H1 (cell line): ENCODE measurements around the gene SLC39A2. TPM values are rescaled to one million over a fixed set of nuclear protein-coding genes. Genes with fewer than 3 reads are reported as not detected.

Experiments used
- BCL11A ChIP-seq, 2 experiments: IDR thresholded peaks; one replicate each; pipeline ENCODE4 v1.6.1; 2011; ENCODE audit warnings: low read depth in 2 of 2, low read length in 2 of 2, mild to moderate bottlenecking in 2 of 2
- CEBPB ChIP-seq: IDR thresholded peaks from 2 replicates; pipeline ENCODE4 v1.6.1; 2012; ENCODE audit warnings: low read depth, low read length
- E2F6 ChIP-seq: IDR thresholded peaks from 2 replicates; pipeline ENCODE4 v1.6.1; 2012; ENCODE audit warnings: inconsistent platforms
- EGR1 ChIP-seq: IDR thresholded peaks from 2 replicates; pipeline ENCODE4 v1.6.1; 2011; ENCODE audit warnings: low read depth, low read length, borderline replicate concordance
- EZH2 ChIP-seq: fragments of 200-600 bp; sonication (generic); IDR thresholded peaks from 2 replicates; pipeline ENCODE4 v1.7.1; 2012; ENCODE audit warnings: low read depth, mild to moderate bottlenecking, moderate library complexity, low read length, inconsistent platforms; ENCODE audit not compliant: severe bottlenecking
- GTF2F1 ChIP-seq: IDR thresholded peaks from 2 replicates; pipeline ENCODE4 v1.6.1; 2012; ENCODE audit warnings: low read depth, low read length, improper control_type of control experiment, borderline replicate concordance
- HDAC2 ChIP-seq, 2 experiments: fragments of 300-600 bp in 1 of 2; sonication (generic) in 1 of 2; IDR thresholded peaks; 2 replicates each; pipeline ENCODE4 v1.6.1; 2011 to 2012; ENCODE audit warnings: low read depth in 2 of 2, low read length in 2 of 2, mild to moderate bottlenecking in 2 of 2, moderate library complexity in 2 of 2, borderline replicate concordance in 1 of 2, inconsistent platforms in 1 of 2
- KDM1A ChIP-seq: fragments of 200-600, 300-600 bp; sonication (generic); IDR thresholded peaks from 2 replicates; pipeline ENCODE4 v1.7.1; 2016; ENCODE audit warnings: mild to moderate bottlenecking, low read length, borderline replicate concordance
- KDM5A ChIP-seq: fragments of 200-600 bp; IDR thresholded peaks from 2 replicates; pipeline ENCODE4 v1.7.1; 2012; ENCODE audit warnings: mild to moderate bottlenecking, low read length, inconsistent platforms, mixed read lengths
- MAFK ChIP-seq: IDR thresholded peaks from 2 replicates; pipeline ENCODE4 v1.6.1; 2012; ENCODE audit warnings: low read depth, mild to moderate bottlenecking, improper control_type of control experiment, low read length
- RBBP5 ChIP-seq: IDR thresholded peaks from 2 replicates; pipeline ENCODE4 v1.7.1; 2012; ENCODE audit warnings: low read depth, mild to moderate bottlenecking, inconsistent platforms, low read length, moderate library complexity, borderline replicate concordance
- SP4 ChIP-seq: IDR thresholded peaks from 2 replicates; pipeline ENCODE4 v1.6.1; 2012; ENCODE audit warnings: low read length, inconsistent platforms
- SRF ChIP-seq: IDR thresholded peaks from 2 replicates; pipeline ENCODE4 v1.6.1; 2011; ENCODE audit warnings: mild to moderate bottlenecking, low read depth, low read length, moderate library complexity
- TAF1 ChIP-seq: IDR thresholded peaks from 2 replicates; pipeline ENCODE4 v1.6.1; 2011; ENCODE audit warnings: mild to moderate bottlenecking, low read depth, low read length
- YY1 ChIP-seq: IDR thresholded peaks from 2 replicates; pipeline ENCODE4 v1.6.1; 2011; ENCODE audit warnings: low read depth, mild to moderate bottlenecking, low read length
- polyA plus RNA-seq, 7 experiments: library from polyadenylated mRNA; depleted of rRNA in 3 of 7; stranded (reverse) in 5 of 7; unstranded in 2 of 7; fragments of >200 nt in 5 of 7; fragments of 200-250 nt in 2 of 7; gene quantifications; 1 replicate in 5 of 7; 2 replicates in 1 of 7; 4 replicates in 1 of 7; pipeline versions ENCODE4 v1.2.1 to v1.2.3, GENCODE V29; 2011 to 2013; ENCODE audit warnings: missing spikeins in 2 of 7, mixed read lengths in 2 of 7
- total RNA-seq: library from RNA; stranded (reverse); fragmentation: NEBNext Ultra II Directional; extraction: Animal tissue kit (Norgen Biotek cat#: 25700); gene quantifications from 2 replicates; pipeline ENCODE4 v1.2.1, GENCODE V29; 2021

SLC39A2 gene
- total and polyA plus RNA-seq, 2 of the 8 experiments (the other 6 are each of a cell fraction or from before 2014, with no cell fraction given) = 0.14 to 0.22 TPM

GRCh38 chr14:21024585-21025370, 25.7 kb downstream of the SLC39A2 start, which contains the start of gene NDRG2 (continued):
- no peak; the same call in 1 of the 2 replicates for TF ChIP-seq TAF1
- TF ChIP-seq SP4 = no peak
- TF ChIP-seq SRF = no peak
- no peak for TF ChIP-seq KDM5A
- TF ChIP-seq KDM1A = no peak
- no peak for TF ChIP-seq MAFK
- no peak for TF ChIP-seq EGR1
- no peak for TF ChIP-seq E2F6
- TF ChIP-seq GTF2F1 = no peak
- no peak for TF ChIP-seq CEBPB
- TF ChIP-seq BCL11A (IDR thresholded peaks at IDR 0.05; ENCODE audit: low read depth in 2 of 2, low read length in 2 of 2) = no peak
- TF ChIP-seq EZH2 = peak; percentile 35
- no peak for TF ChIP-seq YY1
- TF ChIP-seq RBBP5 = 0 out of 2 replicates have a peak, but pooled peaks have one; percentile 6
- TF ChIP-seq HDAC2 (IDR thresholded peaks at IDR 0.05; ENCODE audit: borderline replicate concordance in 1 of 2, low read depth in 2 of 2, low read length in 2 of 2) = 0 out of 4 replicates have a peak, but pooled peaks of 1 of the 2 experiments have one; percentile 3
